Mesothelial cell of epicardium (in vitro differentiated cells): ENCODE measurements around the gene CERCAM. TPM values are rescaled to one million over a fixed set of nuclear protein-coding genes. Genes with fewer than 3 reads are reported as not detected.

Experiments used
- DNase-seq, 2 experiments: peaks; one replicate each; pipeline ENCODE4 v3.0.0; 2021; ENCODE audit warnings: low spot score in 2 of 2; ENCODE audit not compliant: unreplicated experiment in 2 of 2
- H3K27ac Mint-ChIP-seq: 2 replicates; pipeline ENCODE4 v1.8.0; 2021; ENCODE audit warnings: mixed read lengths
- H3K27me3 Mint-ChIP-seq: 2 replicates; pipeline ENCODE4 v1.8.0; 2021; ENCODE audit warnings: low read depth, mixed read lengths
- H3K36me3 Mint-ChIP-seq: 2 replicates; pipeline ENCODE4 v1.8.0; 2021; ENCODE audit warnings: mixed read lengths
- H3K4me1 Mint-ChIP-seq: 2 replicates; pipeline ENCODE4 v1.8.0; 2021; ENCODE audit warnings: mixed read lengths
- H3K4me3 Mint-ChIP-seq: 2 replicates; pipeline ENCODE4 v1.8.0; 2021; ENCODE audit warnings: mild to moderate bottlenecking, moderate library complexity, mixed read lengths
- H3K9me3 Mint-ChIP-seq: 2 replicates; pipeline ENCODE4 v1.8.0; 2021; ENCODE audit warnings: mixed read lengths
- CTCF ChIP-seq: fragments of 200-600 bp; sonication (generic); IDR thresholded peaks from one replicate; pipeline ENCODE4 v1.5.0; 2021; ENCODE audit warnings: antibody characterized with exemption; ENCODE audit not compliant: unreplicated experiment
- microRNA-seq: library from miRNA; unstranded; fragments of <30 nt; microRNA quantifications from one replicate; pipeline ENCODE4 v1.2.0, GENCODE V29; 2021; ENCODE audit warnings: inconsistent platforms, mixed read lengths
- total RNA-seq: library from RNA; stranded (reverse); gene quantifications from 3 replicates; pipeline ENCODE4 v1.2.1, GENCODE V29; 2021

The CERCAM gene
- total RNA-seq, 1 donor from 2014 or later = 141 TPM

DNA sequence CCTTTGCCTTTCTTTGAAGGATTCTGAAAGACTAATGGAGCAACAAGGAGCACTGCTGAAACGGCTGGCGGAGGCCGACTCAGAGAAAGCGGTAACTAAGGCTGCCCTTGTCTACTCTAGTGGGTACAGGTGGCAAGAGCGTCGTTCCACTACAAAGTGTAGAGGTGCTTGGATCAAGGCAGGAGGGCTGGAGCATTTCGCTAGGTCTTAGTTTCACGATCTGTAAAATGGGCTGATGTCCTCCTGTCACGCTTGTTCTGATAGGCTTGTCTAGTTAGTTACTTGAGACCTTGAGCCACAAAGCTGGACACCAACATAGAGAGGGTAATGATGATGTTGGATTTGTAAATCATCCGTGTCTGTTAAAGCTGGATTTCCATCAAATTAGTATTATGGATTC lies 60.9 kb downstream of the CERCAM start:
- no peaks in the 10 kb centered on the region for H3K4me1 Mint-ChIP-seq
- no peak overlapping the region for H3K4me3 Mint-ChIP-seq
- DNase-seq = no peak
- H3K27me3 Mint-ChIP-seq = no peaks in the 10 kb centered on the region
- TF ChIP-seq CTCF = no peak
- no peaks in the 10 kb centered on the region for H3K9me3 Mint-ChIP-seq
- peaks cover 34% of the 10 kb centered on the region for H3K36me3 Mint-ChIP-seq
- no peak overlapping the region for H3K27ac Mint-ChIP-seq

- no peak overlapping the region for H3K4me3 Mint-ChIP-seq
- H3K4me1 Mint-ChIP-seq = no peaks in the 10 kb centered on the region
- H3K27me3 Mint-ChIP-seq = no peaks in the 10 kb centered on the region
- H3K9me3 Mint-ChIP-seq = no peaks in the 10 kb centered on the region
- no peak for DNase-seq
- peaks cover 38% of the 10 kb centered on the region for H3K36me3 Mint-ChIP-seq
- no peak overlapping the region for H3K27ac Mint-ChIP-seq
- no peak for TF ChIP-seq CTCF
Observed at GRCh38 chr9:128482186-128482585, 61.5 kb downstream of the CERCAM start.

DNA sequence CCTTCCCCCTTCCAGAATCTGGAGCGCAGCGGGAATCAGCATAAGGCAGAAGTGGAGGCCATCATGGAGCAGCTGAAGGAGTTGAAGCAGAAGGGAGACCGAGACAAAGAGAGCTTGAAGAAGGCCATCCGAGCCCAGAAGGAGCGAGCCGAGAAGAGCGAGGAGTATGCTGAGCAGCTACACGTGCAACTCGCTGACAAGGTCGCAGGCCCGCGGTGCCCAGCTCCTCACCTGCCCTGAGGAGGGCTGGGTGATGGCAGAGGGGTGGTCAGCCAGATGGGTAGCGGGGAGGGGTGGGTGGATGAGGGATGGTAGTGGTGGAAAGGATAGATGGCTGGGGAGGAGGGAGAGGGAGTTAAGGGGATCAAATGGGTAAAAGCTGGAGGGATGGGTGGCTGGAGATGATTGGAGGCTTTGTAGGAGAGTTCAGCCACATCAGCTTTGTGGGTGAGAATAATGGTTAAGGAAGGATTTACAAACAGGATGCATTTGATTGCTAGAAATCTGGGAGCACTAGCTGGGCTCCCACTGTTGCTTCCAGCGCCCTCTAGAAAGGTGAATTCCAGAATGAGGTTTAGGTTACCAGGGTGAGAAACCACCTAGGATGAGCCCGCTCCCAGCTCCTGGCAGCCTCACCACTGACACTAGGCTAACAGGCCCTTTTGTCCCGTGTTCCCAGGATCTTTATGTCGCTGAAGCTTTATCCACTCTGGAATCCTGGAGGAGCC lies 64.2 kb downstream of the CERCAM start:
- Mint-ChIP-seq H3K27ac (no peak overlapping the region), H3K27me3 (no peaks in the 10 kb centered on the region), H3K4me1 (no peaks in the 10 kb centered on the region), H3K36me3 (peaks cover 44% of the 10 kb centered on the region), H3K4me3 (no peak overlapping the region), H3K9me3 (no peaks in the 10 kb centered on the region)
- TF ChIP-seq CTCF = no peak
- no peak for DNase-seq

DNA sequence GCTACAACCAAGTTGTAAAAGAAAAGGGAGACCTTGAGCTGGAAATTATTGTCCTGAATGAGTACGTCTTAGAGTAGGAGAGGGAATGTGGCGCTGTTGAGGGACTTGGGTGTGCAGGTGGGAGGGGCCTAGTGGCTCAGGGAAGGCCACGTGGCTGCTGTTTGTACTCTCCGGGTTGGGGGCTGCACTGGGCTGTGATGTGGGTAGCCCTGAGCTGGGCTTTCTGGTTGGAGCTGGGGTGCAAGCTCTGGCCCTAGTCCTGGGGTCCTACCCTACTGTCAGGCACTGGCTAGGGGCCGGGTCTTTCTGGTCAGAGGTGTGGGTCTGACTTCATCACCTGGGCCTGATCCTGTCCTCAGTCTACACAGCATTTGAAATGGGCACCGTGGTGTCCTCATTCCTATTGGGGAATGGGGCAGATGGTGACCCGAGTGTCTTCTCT lies 64.8 kb downstream of the CERCAM start:
- Mint-ChIP-seq H3K4me1 (no peaks in the 10 kb centered on the region), H3K27me3 (no peaks in the 10 kb centered on the region), H3K4me3 (no peak overlapping the region), H3K9me3 (no peaks in the 10 kb centered on the region), H3K27ac (no peak overlapping the region), H3K36me3 (peaks cover 45% of the 10 kb centered on the region)
- no peak for DNase-seq
- TF ChIP-seq CTCF = no peak

- no peak for DNase-seq
- Mint-ChIP-seq H3K27me3 (no peaks in the 10 kb centered on the region), H3K9me3 (no peaks in the 10 kb centered on the region), H3K27ac (no peak overlapping the region), H3K36me3 (peaks cover 44% of the 10 kb centered on the region), H3K4me1 (no peaks in the 10 kb centered on the region), H3K4me3 (no peak overlapping the region)
- no peak for TF ChIP-seq CTCF
Observed at GRCh38 chr9:128486201-128486600, 65.5 kb downstream of the CERCAM start.

Small RNA genes lying within 50 kb of the gene (microRNA-seq; reads per million reads assigned to microRNA genes)
- gene MIR219B = not detected

Other genes starting within 250 kb of the CERCAM start
- 152 to 157 TPM (median 155 TPM) in 3 replicates for gene CIZ1, start 229.3 kb upstream of the CERCAM start, total RNA-seq
- gene DNM1, start 217.5 kb upstream of the CERCAM start, total RNA-seq = 86.8 to 98.6 TPM (median 89.2 TPM) in 3 replicates
- 177 to 195 TPM (median 186 TPM) in 3 replicates for gene GOLGA2, start 144.8 kb upstream of the CERCAM start, total RNA-seq
- gene SWI5, start 144.6 kb upstream of the CERCAM start, total RNA-seq = 24.1 to 26.0 TPM (median 24.3 TPM) in 3 replicates
- 27.8 to 29.8 TPM (median 29.3 TPM) in 3 replicates for gene TRUB2, start 98.4 kb upstream of the CERCAM start, total RNA-seq
- 53.7 to 56.2 TPM (median 55.4 TPM) in 3 replicates for gene COQ4, start 98.0 kb upstream of the CERCAM start, total RNA-seq
- 18.5 to 19.9 TPM (median 19.0 TPM) in 3 replicates for gene SLC27A4, start 80.3 kb upstream of the CERCAM start, total RNA-seq
- gene URM1, start 49.5 kb upstream of the CERCAM start, total RNA-seq = 46.6 to 54.9 TPM (median 51.5 TPM) in 3 replicates
- 41.2 to 42.4 TPM (median 42.0 TPM) in 3 replicates for gene ODF2, start 35.1 kb downstream of the CERCAM start, total RNA-seq
- 15.6 to 16.8 TPM (median 16.7 TPM) in 3 replicates for gene GLE1, start 83.9 kb downstream of the CERCAM start, total RNA-seq
- 441 to 458 TPM (median 442 TPM) in 3 replicates for gene SPTAN1, start 131.7 kb downstream of the CERCAM start, total RNA-seq
- gene DYNC2I2, start 236.0 kb downstream of the CERCAM start, total RNA-seq = 35.2 to 38.3 TPM (median 37.2 TPM) in 3 replicates